Peyer's patch (tissue), 4 donors: ENCODE results near the gene GAMT.

Experiments
- CTCF ChIP-seq, 6 experiments: fragments of 450-650 bp in 4 of 6; fragments of 200-600 bp in 2 of 6; sonication (generic) in 1 of 6; IDR thresholded peaks; one replicate each; pipeline ENCODE4 v1.5.1; 2017 to 2019; ENCODE audit warnings: antibody characterized with exemption in 6 of 6, mild to moderate bottlenecking in 3 of 6, moderate library complexity in 1 of 6
- POLR2A ChIP-seq, 2 donors: fragments of 450-650 bp; IDR thresholded peaks; one replicate each; pipeline ENCODE4 v1.5.1; 2017; ENCODE audit warnings: antibody characterized with exemption in 2 of 2, mild to moderate bottlenecking in 2 of 2, moderate library complexity in 2 of 2

GRCh38 chr19:1429750-1430149, 28.4 kb upstream of the GAMT start:
- TF ChIP-seq CTCF (IDR thresholded peaks at IDR 0.05) (no peak), POLR2A (IDR thresholded peaks at IDR 0.05) (no peak)
